Prostate gland (tissue), 2 donors: ENCODE results near the gene CYP1A1. TPM values are rescaled to one million over a fixed set of nuclear protein-coding genes. Genes with fewer than 3 reads are reported as not detected.

Experiments
- DNase-seq: peaks from one replicate; pipeline ENCODE4 v3.0.0-alpha.2; 2019; ENCODE audit warnings: low spot score
- H3K27ac ChIP-seq, 2 donors: fragments of 200-600 bp; sonication (generic); 2 replicates each; pipeline ENCODE4 v1.5.1; 2017 to 2019
- H3K27me3 ChIP-seq: fragments of 200-600 bp; sonication (generic); replicated peaks from 2 replicates; pipeline ENCODE4 v1.5.1; 2019; ENCODE audit not compliant: insufficient read depth
- H3K36me3 ChIP-seq, 2 donors: fragments of 200-600 bp; sonication (generic); 1 replicate in 1 of 2; 2 replicates in 1 of 2; pipeline versions ENCODE4 v1.5.1 to v1.8.1; 2017 to 2019
- H3K4me1 ChIP-seq: fragments of 200-600 bp; sonication (generic); replicated peaks from 2 replicates; pipeline ENCODE4 v1.5.1; 2019
- H3K4me3 ChIP-seq, 2 donors: fragments of 200-600 bp; sonication (generic); 2 replicates each; pipeline ENCODE4 v1.5.1; 2017 to 2019
- H3K9me3 ChIP-seq: fragments of 200-600 bp; sonication (generic); 2 replicates; pipeline ENCODE4 v1.5.1; 2017
- POLR2A ChIP-seq: fragments of 450-650 bp; IDR thresholded peaks from one replicate; pipeline ENCODE4 v1.6.1; 2016; ENCODE audit warnings: antibody characterized with exemption, mild to moderate bottlenecking
- POLR2AphosphoS5 ChIP-seq: sonication (generic); formaldehyde crosslinking; IDR thresholded peaks from one replicate; pipeline ENCODE4 v1.6.1; 2017; ENCODE audit warnings: antibody characterized with exemption
- WGBS: methylation state at CpG from one replicate; pipeline ENCODE4 v1.1.5; 2018; 5-methylcytosine and 5-hydroxymethylcytosine counted together
- intact Hi-C: fragments of 100-400 bp; cut with DNase I; formaldehyde crosslinking; loops from one replicate; pipeline ENCODE4 v1.14.2; 2022
- total RNA-seq, 2 donors: library from RNA; depleted of rRNA; stranded (reverse); fragments of >200 nt; gene quantifications; one replicate each; pipeline ENCODE4 v1.1.0, GENCODE V29; 2016
- TF ChIP-seq, protein P1 (sequence below), 4 experiments: fragments of 200-600 bp in 2 of 4; fragments of 450-650 bp in 2 of 4; sonication (generic) in 2 of 4; IDR thresholded peaks; 1 replicate in 3 of 4; 2 replicates in 1 of 4; pipeline ENCODE4 v1.5.1; 2016 to 2019; ENCODE audit warnings: antibody characterized with exemption in 4 of 4, mild to moderate bottlenecking in 2 of 4, moderate library complexity in 2 of 4

The CYP1A1 gene
- total RNA-seq, 2 donors from 2014 or later = 0.57 to 6.9 TPM

DNA sequence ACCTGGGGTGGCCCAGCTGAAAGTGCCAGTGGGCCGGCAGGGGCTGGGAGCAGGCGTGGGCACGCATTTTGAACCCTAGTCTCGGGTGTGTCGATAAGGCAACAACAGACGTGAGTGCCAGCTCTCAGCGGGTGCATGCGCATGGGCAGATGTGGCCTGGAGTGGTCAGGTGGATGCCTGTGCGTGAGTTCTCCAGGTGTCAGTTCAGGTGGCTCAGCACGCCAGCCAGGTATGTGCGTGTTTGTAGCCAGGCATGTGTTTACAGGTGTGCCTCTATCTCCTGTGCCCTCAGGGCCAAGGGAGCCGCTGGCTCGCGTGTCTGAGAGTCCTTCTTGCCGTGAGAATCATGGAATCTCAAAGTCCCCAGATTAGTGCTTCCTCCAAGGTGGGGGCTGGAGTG is 38.1 kb upstream of the CYP1A1 start:
- Histone ChIP-seq H3K27ac (no peak overlapping the region), H3K36me3 (no peaks in the 10 kb centered on the region), H3K4me3 (no peak overlapping the region), H3K27me3 (no peaks in the 10 kb centered on the region), H3K9me3 (no peaks in the 10 kb centered on the region), H3K4me1 (no peaks in the 10 kb centered on the region)
- TF ChIP-seq POLR2AphosphoS5 (no peak), POLR2A (no peak)
- TF ChIP-seq, protein P1, sequence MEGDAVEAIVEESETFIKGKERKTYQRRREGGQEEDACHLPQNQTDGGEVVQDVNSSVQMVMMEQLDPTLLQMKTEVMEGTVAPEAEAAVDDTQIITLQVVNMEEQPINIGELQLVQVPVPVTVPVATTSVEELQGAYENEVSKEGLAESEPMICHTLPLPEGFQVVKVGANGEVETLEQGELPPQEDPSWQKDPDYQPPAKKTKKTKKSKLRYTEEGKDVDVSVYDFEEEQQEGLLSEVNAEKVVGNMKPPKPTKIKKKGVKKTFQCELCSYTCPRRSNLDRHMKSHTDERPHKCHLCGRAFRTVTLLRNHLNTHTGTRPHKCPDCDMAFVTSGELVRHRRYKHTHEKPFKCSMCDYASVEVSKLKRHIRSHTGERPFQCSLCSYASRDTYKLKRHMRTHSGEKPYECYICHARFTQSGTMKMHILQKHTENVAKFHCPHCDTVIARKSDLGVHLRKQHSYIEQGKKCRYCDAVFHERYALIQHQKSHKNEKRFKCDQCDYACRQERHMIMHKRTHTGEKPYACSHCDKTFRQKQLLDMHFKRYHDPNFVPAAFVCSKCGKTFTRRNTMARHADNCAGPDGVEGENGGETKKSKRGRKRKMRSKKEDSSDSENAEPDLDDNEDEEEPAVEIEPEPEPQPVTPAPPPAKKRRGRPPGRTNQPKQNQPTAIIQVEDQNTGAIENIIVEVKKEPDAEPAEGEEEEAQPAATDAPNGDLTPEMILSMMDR (IDR thresholded peaks at IDR 0.05) = no peak
- intact Hi-C loops = loop anchor here (10.0 kb wide), 1 partner anchor 389 kb away; no protein-coding TSS in a partner anchor
- WGBS = 45% methylated on average over 15 of the region's 15 CpGs
- no peak for DNase-seq

DNA sequence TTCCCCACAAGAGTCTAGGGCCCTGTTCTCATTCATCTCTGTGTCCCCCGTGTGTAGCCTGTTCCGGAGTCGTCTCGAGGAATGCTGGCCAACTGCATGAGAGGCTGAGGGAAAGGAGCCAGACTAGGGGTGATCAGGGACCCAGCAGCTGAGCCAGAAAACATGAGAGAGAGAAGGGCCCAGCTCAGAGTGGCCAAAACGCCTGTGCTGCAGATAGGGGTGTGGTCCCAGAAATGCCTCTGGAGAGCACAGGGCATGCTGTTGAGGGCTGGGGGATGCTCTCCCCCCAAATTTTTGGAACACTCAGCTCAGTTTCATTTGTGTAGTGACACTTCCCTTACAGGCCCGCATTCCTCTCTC is 37.4 kb upstream of the CYP1A1 start:
- H3K4me1 ChIP-seq = no peaks in the 10 kb centered on the region
- no peak overlapping the region for H3K4me3 ChIP-seq
- no peak overlapping the region for H3K27ac ChIP-seq
- no peak for TF ChIP-seq POLR2A
- no peak for TF ChIP-seq POLR2AphosphoS5
- 20% methylated on average over 6 of the region's 6 CpGs for WGBS
- no peak for DNase-seq
- intact Hi-C loops = loop anchor here (10.0 kb wide), 1 partner anchor 388 kb away; no protein-coding TSS in a partner anchor
- H3K36me3 ChIP-seq = no peaks in the 10 kb centered on the region
- no peaks in the 10 kb centered on the region for H3K9me3 ChIP-seq
- no peaks in the 10 kb centered on the region for H3K27me3 ChIP-seq

DNA sequence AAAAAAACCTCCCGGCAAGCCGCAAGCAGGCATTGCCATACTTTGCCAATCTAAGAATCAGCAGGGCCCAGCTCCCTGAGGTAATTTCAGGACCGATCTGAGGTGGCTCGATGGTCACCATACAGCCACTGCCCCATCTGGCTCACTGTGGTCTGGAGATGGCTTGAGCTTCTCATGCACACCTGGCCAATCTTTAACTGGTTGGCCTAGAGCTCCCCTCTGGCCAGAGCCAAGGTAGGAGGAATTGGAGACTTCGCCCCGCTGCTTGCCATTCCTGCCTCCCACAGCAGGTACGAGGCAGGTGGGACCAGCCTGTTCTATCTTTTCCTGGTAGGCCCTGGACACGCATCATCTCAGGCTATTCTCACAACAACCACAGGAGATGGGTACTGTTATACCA is 33.4 kb upstream of the CYP1A1 start:
- TF ChIP-seq, protein P1 (IDR thresholded peaks at IDR 0.05) = no peak
- TF ChIP-seq POLR2AphosphoS5 (no peak), POLR2A (no peak)
- no peaks in the 10 kb centered on the region for H3K27me3 ChIP-seq
- H3K36me3 ChIP-seq = no peaks in the 10 kb centered on the region
- no peak for DNase-seq
- no peaks in the 10 kb centered on the region for H3K4me1 ChIP-seq
- H3K9me3 ChIP-seq = no peaks in the 10 kb centered on the region
- H3K27ac ChIP-seq = no peak overlapping the region
- H3K4me3 ChIP-seq = no peak overlapping the region
- intact Hi-C loops = no loop called here
- WGBS = 91% methylated on average over 8 of the region's 8 CpGs

DNA sequence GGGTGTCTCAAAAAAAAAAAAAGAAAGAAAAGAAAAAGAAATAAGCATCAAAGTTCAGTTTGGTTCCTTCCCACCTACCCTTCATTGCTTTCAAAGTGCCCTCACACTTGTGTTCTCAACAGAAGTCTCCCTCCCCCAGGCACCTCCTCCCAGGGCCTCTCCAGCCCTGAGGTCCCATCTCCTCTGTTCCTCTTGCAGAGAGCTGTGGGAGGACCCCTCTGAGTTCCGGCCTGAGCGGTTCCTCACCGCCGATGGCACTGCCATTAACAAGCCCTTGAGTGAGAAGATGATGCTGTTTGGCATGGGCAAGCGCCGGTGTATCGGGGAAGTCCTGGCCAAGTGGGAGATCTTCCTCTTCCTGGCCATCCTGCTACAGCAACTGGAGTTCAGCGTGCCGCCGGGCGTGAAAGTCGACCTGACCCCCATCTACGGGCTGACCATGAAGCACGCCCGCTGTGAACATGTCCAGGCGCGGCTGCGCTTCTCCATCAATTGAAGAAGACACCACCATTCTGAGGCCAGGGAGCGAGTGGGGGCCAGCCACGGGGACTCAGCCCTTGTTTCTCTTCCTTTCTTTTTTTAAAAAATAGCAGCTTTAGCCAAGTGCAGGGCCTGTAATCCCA is 29.4 kb upstream of the CYP1A1 start:
- TF ChIP-seq POLR2AphosphoS5 = no peak
- no peak for TF ChIP-seq POLR2A
- TF ChIP-seq, protein P1 (IDR thresholded peaks at IDR 0.05) = no peak
- intact Hi-C loops = no loop called here
- no peak for DNase-seq
- H3K4me1 ChIP-seq = no peaks in the 10 kb centered on the region
- no peaks in the 10 kb centered on the region for H3K36me3 ChIP-seq
- no peak overlapping the region for H3K4me3 ChIP-seq
- WGBS = 77% methylated on average over 20 of the region's 20 CpGs
- H3K27me3 ChIP-seq = no peaks in the 10 kb centered on the region
- no peak overlapping the region for H3K27ac ChIP-seq
- H3K9me3 ChIP-seq = no peaks in the 10 kb centered on the region

DNA sequence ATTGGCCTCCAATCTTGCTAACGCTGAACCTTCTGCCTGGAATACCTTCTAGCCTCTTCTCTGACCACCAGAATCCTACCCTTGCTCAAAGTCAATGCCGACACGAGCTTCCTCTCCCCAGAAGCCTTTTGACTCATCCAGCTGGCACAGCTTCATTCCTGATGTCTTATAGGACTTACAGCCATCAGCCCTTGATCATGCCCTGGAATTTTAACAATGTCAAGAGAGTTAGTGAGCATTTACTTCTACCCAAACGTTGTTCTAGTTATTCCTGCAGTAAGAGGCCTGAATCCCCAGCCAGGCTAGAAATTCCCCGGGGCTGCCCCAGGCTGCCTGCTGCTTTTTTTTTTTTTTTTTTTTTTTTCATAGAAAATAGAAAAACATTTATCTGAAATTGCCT is 27.2 kb upstream of the CYP1A1 start:
- Histone ChIP-seq H3K9me3 (no peaks in the 10 kb centered on the region), H3K36me3 (no peaks in the 10 kb centered on the region), H3K27ac (no peak overlapping the region), H3K27me3 (no peaks in the 10 kb centered on the region), H3K4me3 (no peak overlapping the region), H3K4me1 (no peaks in the 10 kb centered on the region)
- WGBS = 26% methylated on average over 5 of the region's 5 CpGs
- TF ChIP-seq POLR2AphosphoS5 (no peak), POLR2A (no peak)
- TF ChIP-seq, protein P1 (IDR thresholded peaks at IDR 0.05) = no peak
- intact Hi-C loops = no loop called here
- DNase-seq = no peak
